H7 (cell line): ENCODE results near the gene TMEM120A. TPM values are rescaled to one million over a fixed set of nuclear protein-coding genes. Genes with fewer than 3 reads are reported as not detected.

Source experiments
- DNase-seq: peaks from one replicate; pipeline ENCODE4 v3.0.0; 2012
- H3K27me3 ChIP-seq: 2 replicates; pipeline ENCODE4 v1.6.0; 2011; ENCODE audit warnings: mild to moderate bottlenecking, low read length; ENCODE audit not compliant: control insufficient read depth, insufficient read depth
- H3K36me3 ChIP-seq: replicated peaks from 2 replicates; pipeline ENCODE4 v1.5.1; 2011; ENCODE audit warnings: low read length; ENCODE audit not compliant: control insufficient read depth, insufficient read depth
- H3K4me3 ChIP-seq: 2 replicates; pipeline ENCODE4 v1.5.1; 2011; ENCODE audit warnings: low read depth, mild to moderate bottlenecking, control low read depth, low read length, moderate library complexity; ENCODE audit not compliant: insufficient read depth
- total RNA-seq: library from RNA; depleted of rRNA; stranded (reverse); fragments of >200 nt; shearing (Covaris generic); gene quantifications from 2 replicates; pipeline ENCODE4 v1.2.3, GENCODE V29; 2014

The TMEM120A gene
- total RNA-seq, 1 experiment from 2014 or later = 11.0 TPM

- DNase-seq = peak; percentile 61
- Histone ChIP-seq H3K36me3 (peaks cover 17% of the 10 kb centered on the region), H3K4me3 (no peak overlapping the region), H3K27me3 (no peaks in the 10 kb centered on the region)
Measured at GRCh38 chr7:75980430-75981202, 13.8 kb downstream of the TMEM120A start.

GRCh38 chr7:75979759-75980429, 14.5 kb downstream of the TMEM120A start:
- Histone ChIP-seq H3K36me3 (peaks cover 17% of the 10 kb centered on the region), H3K27me3 (no peaks in the 10 kb centered on the region), H3K4me3 (no peak overlapping the region)
- peak; percentile 57 for DNase-seq

GRCh38 chr7:75977743-75978142, 16.7 kb downstream of the TMEM120A start:
- H3K4me3 ChIP-seq = no peak overlapping the region
- H3K27me3 ChIP-seq = no peaks in the 10 kb centered on the region
- DNase-seq = no peak
- H3K36me3 ChIP-seq = peaks cover 16% of the 10 kb centered on the region

- DNase-seq = peak; percentile 85
- Histone ChIP-seq H3K36me3 (peaks cover 6% of the 10 kb centered on the region), H3K27me3 (no peaks in the 10 kb centered on the region), H3K4me3 (no peak overlapping the region)
Measured at GRCh38 chr7:75971961-75972763, 22.2 kb downstream of the TMEM120A start.

- Histone ChIP-seq H3K4me3 (no peak overlapping the region), H3K27me3 (no peaks in the 10 kb centered on the region), H3K36me3 (peaks cover 7% of the 10 kb centered on the region)
- DNase-seq = peak; percentile 51
Measured at GRCh38 chr7:75971309-75971960, 23.0 kb downstream of the TMEM120A start.

- Histone ChIP-seq H3K4me3 (no peak overlapping the region), H3K36me3 (peaks cover 9% of the 10 kb centered on the region), H3K27me3 (no peaks in the 10 kb centered on the region)
- peak; percentile 43 for DNase-seq
Measured at GRCh38 chr7:75969704-75970498, 24.5 kb downstream of the TMEM120A start.

- H3K36me3 ChIP-seq = peaks cover 9% of the 10 kb centered on the region
- H3K27me3 ChIP-seq = no peaks in the 10 kb centered on the region
- no peak overlapping the region for H3K4me3 ChIP-seq
- DNase-seq = peak; percentile 41
Measured at GRCh38 chr7:75969182-75969581, 25.2 kb downstream of the TMEM120A start.

- Histone ChIP-seq H3K4me3 (no peak overlapping the region), H3K27me3 (no peaks in the 10 kb centered on the region)
Measured at GRCh38 chr7:75968561-75969001, 25.8 kb downstream of the TMEM120A start.

GRCh38 chr7:75968012-75968411, 26.4 kb downstream of the TMEM120A start:
- peak; percentile 48 for DNase-seq
- Histone ChIP-seq H3K27me3 (no peaks in the 10 kb centered on the region), H3K4me3 (no peak overlapping the region), H3K36me3 (peaks cover 6% of the 10 kb centered on the region)

More at GRCh38 chr7:75968561-75969001, 25.8 kb downstream of the TMEM120A start:
- DNase-seq = peak; percentile 44
- peaks cover 7% of the 10 kb centered on the region for H3K36me3 ChIP-seq

GRCh38 chr7:75967487-75967997, 26.9 kb downstream of the TMEM120A start:
- Histone ChIP-seq H3K36me3 (peaks cover 6% of the 10 kb centered on the region), H3K27me3 (no peaks in the 10 kb centered on the region), H3K4me3 (no peak overlapping the region)
- DNase-seq = peak; percentile 51

GRCh38 chr7:75967055-75967454, 27.3 kb downstream of the TMEM120A start:
- no peak overlapping the region for H3K4me3 ChIP-seq
- no peak for DNase-seq
- no peaks in the 10 kb centered on the region for H3K27me3 ChIP-seq
- peaks cover 6% of the 10 kb centered on the region for H3K36me3 ChIP-seq

GRCh38 chr7:75966190-75966961, 28.0 kb downstream of the TMEM120A start:
- DNase-seq = no peak
- H3K27me3 ChIP-seq = no peaks in the 10 kb centered on the region
- H3K4me3 ChIP-seq = no peak overlapping the region
- peaks cover 6% of the 10 kb centered on the region for H3K36me3 ChIP-seq

- DNase-seq = no peak
- H3K27me3 ChIP-seq = no peaks in the 10 kb centered on the region
- no peak overlapping the region for H3K4me3 ChIP-seq
- H3K36me3 ChIP-seq = peaks cover 6% of the 10 kb centered on the region
Measured at GRCh38 chr7:75965617-75966016, 28.8 kb downstream of the TMEM120A start.
